OCI-LY7 (cell line): Measurements from ENCODE around the gene DHX34.

Source experiments
- EZH2phosphoT487 ChIP-seq: fragments of 200-600 bp; sonication (generic); IDR thresholded peaks from 2 replicates; pipeline ENCODE4 v1.6.1; 2018; ENCODE audit warnings: low read depth, borderline replicate concordance, mild to moderate bottlenecking, mixed run types, antibody characterized with exemption, low read length, moderate library complexity, mixed read lengths
- TF ChIP-seq, protein P1 (sequence below): fragments of 200-600 bp; sonication (generic); conservative IDR thresholded peaks from 2 replicates; pipeline ENCODE4 v1.5.1; 2014; ENCODE audit warnings: mild to moderate bottlenecking, antibody characterized with exemption, low read length, moderate library complexity, mixed read lengths

DNA sequence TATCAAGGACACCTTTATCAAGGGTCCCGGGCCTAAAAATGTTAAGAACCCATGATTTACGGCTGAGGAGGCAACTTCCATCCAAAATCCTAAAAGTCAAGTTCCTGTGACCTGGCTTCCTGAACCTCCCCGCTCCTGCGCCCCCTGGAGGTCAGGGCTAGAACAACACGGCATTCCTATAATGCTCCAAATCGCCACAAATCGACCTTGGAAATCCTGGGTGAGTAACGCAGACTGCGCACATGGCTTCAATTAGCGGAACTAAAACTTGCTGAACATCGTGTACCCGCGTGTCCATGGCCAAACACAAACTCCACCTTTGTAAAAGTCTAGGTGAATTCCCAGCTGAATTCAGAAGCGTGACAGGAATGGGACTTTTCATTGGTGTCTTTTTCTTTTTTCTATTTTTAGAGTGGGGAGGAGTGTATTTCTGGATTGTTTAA is 43.8 kb upstream of the DHX34 start:
- TF ChIP-seq, protein P1, sequence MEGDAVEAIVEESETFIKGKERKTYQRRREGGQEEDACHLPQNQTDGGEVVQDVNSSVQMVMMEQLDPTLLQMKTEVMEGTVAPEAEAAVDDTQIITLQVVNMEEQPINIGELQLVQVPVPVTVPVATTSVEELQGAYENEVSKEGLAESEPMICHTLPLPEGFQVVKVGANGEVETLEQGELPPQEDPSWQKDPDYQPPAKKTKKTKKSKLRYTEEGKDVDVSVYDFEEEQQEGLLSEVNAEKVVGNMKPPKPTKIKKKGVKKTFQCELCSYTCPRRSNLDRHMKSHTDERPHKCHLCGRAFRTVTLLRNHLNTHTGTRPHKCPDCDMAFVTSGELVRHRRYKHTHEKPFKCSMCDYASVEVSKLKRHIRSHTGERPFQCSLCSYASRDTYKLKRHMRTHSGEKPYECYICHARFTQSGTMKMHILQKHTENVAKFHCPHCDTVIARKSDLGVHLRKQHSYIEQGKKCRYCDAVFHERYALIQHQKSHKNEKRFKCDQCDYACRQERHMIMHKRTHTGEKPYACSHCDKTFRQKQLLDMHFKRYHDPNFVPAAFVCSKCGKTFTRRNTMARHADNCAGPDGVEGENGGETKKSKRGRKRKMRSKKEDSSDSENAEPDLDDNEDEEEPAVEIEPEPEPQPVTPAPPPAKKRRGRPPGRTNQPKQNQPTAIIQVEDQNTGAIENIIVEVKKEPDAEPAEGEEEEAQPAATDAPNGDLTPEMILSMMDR: peak; percentile 99
- no peak for TF ChIP-seq EZH2phosphoT487
